ENCODE data around the gene JMJD7. TPM values are rescaled to one million over a fixed set of nuclear protein-coding genes. Genes with fewer than 3 reads are reported as not detected.

The JMJD7 gene
- total and polyA plus RNA-seq, 12 donors: 4.0 to 20.6 (median 12.7) TPM

DNA sequence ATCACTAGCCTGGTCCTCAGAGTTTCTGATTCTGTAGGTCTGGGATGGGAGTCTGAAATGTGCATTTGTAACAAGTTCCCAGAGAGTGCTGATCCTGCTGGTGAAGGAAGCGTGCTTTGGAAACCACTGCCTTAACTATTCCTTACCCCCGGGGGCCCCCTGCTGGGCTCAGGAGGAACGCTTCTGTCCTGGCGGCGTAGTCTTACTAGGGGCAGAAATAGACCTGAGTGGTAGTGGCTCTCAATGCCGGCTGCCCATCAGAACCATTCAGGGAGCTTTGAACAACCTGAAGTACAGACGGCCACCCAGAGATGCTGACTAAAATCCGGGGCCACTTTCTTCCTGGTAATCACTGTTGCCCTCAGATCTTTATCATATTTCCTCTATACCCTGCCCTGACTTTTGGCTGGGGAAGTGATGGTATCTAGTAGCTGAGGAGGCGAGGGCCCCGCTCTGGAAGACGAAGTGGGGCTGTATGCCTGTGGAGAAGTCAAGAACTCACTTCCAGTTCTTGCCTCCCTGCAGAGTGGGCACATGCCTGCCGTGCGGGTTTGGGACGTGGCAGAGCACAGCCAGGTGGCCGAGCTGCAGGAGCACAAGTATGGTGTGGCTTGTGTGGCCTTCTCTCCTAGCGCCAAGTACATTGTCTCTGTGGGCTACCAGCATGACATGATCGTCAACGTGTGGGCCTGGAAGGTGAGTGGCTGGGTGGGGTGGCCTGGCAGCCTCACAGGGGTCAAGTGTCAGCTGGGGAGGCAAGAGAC, 16.3 kb upstream of the JMJD7 start:
- no peak for TF ChIP-seq POLR2A (IDR thresholded peaks at IDR 0.05)
- TF ChIP-seq, protein P1, sequence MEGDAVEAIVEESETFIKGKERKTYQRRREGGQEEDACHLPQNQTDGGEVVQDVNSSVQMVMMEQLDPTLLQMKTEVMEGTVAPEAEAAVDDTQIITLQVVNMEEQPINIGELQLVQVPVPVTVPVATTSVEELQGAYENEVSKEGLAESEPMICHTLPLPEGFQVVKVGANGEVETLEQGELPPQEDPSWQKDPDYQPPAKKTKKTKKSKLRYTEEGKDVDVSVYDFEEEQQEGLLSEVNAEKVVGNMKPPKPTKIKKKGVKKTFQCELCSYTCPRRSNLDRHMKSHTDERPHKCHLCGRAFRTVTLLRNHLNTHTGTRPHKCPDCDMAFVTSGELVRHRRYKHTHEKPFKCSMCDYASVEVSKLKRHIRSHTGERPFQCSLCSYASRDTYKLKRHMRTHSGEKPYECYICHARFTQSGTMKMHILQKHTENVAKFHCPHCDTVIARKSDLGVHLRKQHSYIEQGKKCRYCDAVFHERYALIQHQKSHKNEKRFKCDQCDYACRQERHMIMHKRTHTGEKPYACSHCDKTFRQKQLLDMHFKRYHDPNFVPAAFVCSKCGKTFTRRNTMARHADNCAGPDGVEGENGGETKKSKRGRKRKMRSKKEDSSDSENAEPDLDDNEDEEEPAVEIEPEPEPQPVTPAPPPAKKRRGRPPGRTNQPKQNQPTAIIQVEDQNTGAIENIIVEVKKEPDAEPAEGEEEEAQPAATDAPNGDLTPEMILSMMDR (IDR thresholded peaks at IDR 0.05): peak; percentile 81 to 94 (median 88)
- intact Hi-C loops (cut with DNase I): loop anchor here (5.0 kb wide), 3 partner anchors 39 to 254 kb away; partner anchors contain the start of genes MAPKBP1 (in 1 of the 2) and TYRO3 (in 1 of the 2)
- Histone ChIP-seq H3K4me1 (replicated peaks in 1 of 2) (peaks cover 0 to 4% of the 10 kb centered on the region in 2 donors), H3K4me3 (no peak overlapping the region), H3K9me3 (replicated peaks in 1 of 3) (no peaks in the 10 kb centered on the region), H3K36me3 (replicated peaks in 1 of 2) (peaks cover 0 to 42% of the 10 kb centered on the region in 2 donors), H3K27ac (no peak overlapping the region), H3K27me3 (no peaks in the 10 kb centered on the region)
- DNase-seq: peak; percentile 83 to 95 (median 87)
- WGBS, 4 donors: 45 to 60% (median 53%) methylated on average over 11 to 18 of the region's 18 CpGs

DNA sequence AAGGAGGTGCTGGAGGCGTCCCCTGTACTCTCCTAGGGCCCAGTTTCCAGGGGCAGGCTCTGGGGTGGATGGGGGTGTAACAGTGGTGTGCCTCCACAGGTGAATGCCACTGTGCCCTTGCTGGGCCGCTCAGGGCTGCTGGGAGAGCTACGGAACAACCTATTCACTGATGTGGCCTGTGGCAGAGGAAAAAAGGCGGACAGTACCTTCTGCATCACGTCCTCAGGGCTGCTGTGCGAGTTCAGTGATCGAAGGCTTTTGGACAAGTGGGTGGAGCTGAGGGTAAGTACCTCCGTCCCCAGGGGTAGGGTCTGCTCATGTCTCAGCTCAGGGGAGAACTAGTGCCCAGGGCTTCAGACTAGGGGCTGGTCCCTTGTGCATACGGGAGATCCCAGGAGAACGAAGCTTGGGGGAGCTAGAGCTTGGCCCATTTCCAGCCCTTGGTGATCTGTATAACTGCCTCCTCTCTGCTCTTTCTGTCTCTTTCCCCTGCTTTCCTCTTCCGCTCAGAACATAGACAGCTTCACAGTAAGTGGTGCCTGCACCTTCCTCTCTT, 15.0 kb upstream of the JMJD7 start:
- no peak for DNase-seq

DNA sequence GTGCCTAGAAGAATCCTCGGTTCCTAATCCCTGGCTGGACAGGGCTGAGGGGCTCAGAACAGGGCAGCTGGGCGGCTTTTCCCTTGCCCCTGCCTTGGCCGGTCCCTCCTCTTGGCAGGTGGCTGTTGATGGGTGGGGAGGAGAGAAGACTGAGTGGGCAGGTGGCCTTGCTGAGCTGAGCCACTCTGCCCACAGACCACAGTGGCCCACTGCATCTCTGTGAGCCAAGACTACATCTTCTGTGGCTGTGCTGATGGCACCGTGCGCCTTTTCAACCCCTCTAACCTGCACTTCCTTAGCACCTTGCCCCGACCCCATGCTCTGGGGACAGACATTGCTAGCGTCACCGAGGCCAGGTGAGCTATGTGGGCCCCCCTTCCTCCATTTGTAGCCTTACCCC, 14.5 kb upstream of the JMJD7 start:
- intact Hi-C loops (cut with DNase I): loop anchor here (5.0 kb wide), 3 partner anchors 41 to 256 kb away; partner anchors contain the start of genes MAPKBP1 (in 1 of the 2) and TYRO3 (in 1 of the 2)
- Histone ChIP-seq H3K36me3 (replicated peaks in 1 of 2) (peaks cover 0 to 60% of the 10 kb centered on the region in 2 donors), H3K27ac (no peak overlapping the region), H3K27me3 (no peaks in the 10 kb centered on the region), H3K9me3 (replicated peaks in 1 of 3) (no peaks in the 10 kb centered on the region), H3K4me3 (no peak overlapping the region), H3K4me1 (replicated peaks in 1 of 2) (peaks cover 0 to 4% of the 10 kb centered on the region in 2 donors)
- WGBS, 4 donors: 92 to 95% (median 93%) methylated on average over 6 to 8 of the region's 8 CpGs
- TF ChIP-seq POLR2A (IDR thresholded peaks at IDR 0.05): no peak
- TF ChIP-seq, protein P1 (IDR thresholded peaks at IDR 0.05): no peak
- no peak for DNase-seq

More for the DNA sequence above, 15.0 kb upstream of the JMJD7 start:
- intact Hi-C loops (cut with DNase I): loop anchor here (5.0 kb wide), 3 partner anchors 41 to 256 kb away; partner anchors contain the start of genes MAPKBP1 (in 1 of the 2) and TYRO3 (in 1 of the 2)
- H3K9me3 ChIP-seq (replicated peaks in 1 of 3): no peaks in the 10 kb centered on the region
- no peak for TF ChIP-seq POLR2A (IDR thresholded peaks at IDR 0.05)
- TF ChIP-seq, protein P1 (IDR thresholded peaks at IDR 0.05): no peak
- no peak overlapping the region for H3K4me3 ChIP-seq
- no peak overlapping the region for H3K27ac ChIP-seq
- H3K36me3 ChIP-seq (replicated peaks in 1 of 2): peaks cover 0 to 55% of the 10 kb centered on the region in 2 donors
- 85 to 95% (median 91%) methylated on average over 11 of the region's 11 CpGs for WGBS, 4 donors
- H3K4me1 ChIP-seq (replicated peaks in 1 of 2): peaks cover 0 to 4% of the 10 kb centered on the region in 2 donors
- H3K27me3 ChIP-seq: no peaks in the 10 kb centered on the region

DNA sequence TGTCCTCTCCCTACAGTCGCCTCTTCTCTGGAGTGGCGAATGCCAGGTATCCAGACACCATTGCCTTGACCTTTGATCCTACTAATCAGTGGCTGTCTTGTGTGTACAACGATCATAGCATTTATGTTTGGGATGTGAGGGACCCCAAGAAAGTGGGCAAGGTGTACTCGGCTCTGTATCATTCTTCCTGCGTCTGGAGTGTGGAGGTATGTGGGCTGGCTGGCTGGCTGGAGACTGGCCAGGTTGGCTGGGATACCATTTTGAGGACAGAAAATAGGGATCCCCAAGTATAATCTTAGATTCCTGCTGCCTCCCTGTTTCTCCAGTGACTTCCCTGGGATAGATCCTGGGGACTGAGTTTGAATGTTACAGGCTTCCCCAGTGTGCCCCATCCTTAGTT, 13.4 kb upstream of the JMJD7 start:
- H3K27ac ChIP-seq: no peak overlapping the region
- no peaks in the 10 kb centered on the region for H3K27me3 ChIP-seq
- TF ChIP-seq POLR2A (IDR thresholded peaks at IDR 0.05): no peak
- TF ChIP-seq, protein P1 (IDR thresholded peaks at IDR 0.05): no peak
- peaks cover 0 to 71% of the 10 kb centered on the region in 2 donors for H3K36me3 ChIP-seq (replicated peaks in 1 of 2)
- no peak for DNase-seq
- H3K4me1 ChIP-seq (replicated peaks in 1 of 2): no peaks in the 10 kb centered on the region
- H3K9me3 ChIP-seq (replicated peaks in 1 of 3): no peaks in the 10 kb centered on the region
- WGBS, 4 donors: 83 to 86% (median 84%) methylated on average over 5 of the region's 5 CpGs
- intact Hi-C loops (cut with DNase I): loop anchor here (5.0 kb wide), 3 partner anchors 42 to 257 kb away; partner anchors contain the start of genes MAPKBP1 (in 1 of the 2) and TYRO3 (in 1 of the 2)
- no peak overlapping the region for H3K4me3 ChIP-seq
